Stomach (tissue), 4 donors: ENCODE results near the gene TMEM187.

Experiments used
- CTCF ChIP-seq, 7 experiments: fragments of 450-650 bp in 4 of 7; fragments of 200-600 bp in 3 of 7; sonication (generic) in 3 of 7; IDR thresholded peaks; one replicate each; pipeline ENCODE4 v1.5.1; 2016 to 2019; ENCODE audit warnings: antibody characterized with exemption in 7 of 7, control low read depth in 2 of 7, mild to moderate bottlenecking in 1 of 7
- POLR2A ChIP-seq, 4 donors: fragments of 450-650 bp; IDR thresholded peaks; one replicate each; pipeline ENCODE4 v1.6.1; 2016; ENCODE audit warnings: antibody characterized with exemption in 4 of 4, control low read depth in 2 of 4, mild to moderate bottlenecking in 1 of 4, moderate library complexity in 1 of 4
- POLR2AphosphoS5 ChIP-seq, 3 donors: sonication (generic); formaldehyde crosslinking; IDR thresholded peaks; one replicate each; pipeline ENCODE4 v1.6.1; 2016; ENCODE audit warnings: antibody characterized with exemption in 3 of 3

- peak in 1 of 7 experiments; percentile 12 for TF ChIP-seq CTCF (IDR thresholded peaks at IDR 0.05)
- no peak for TF ChIP-seq POLR2A (IDR thresholded peaks at IDR 0.05)
- peak in 1 of 3 donors; percentile 25 for TF ChIP-seq POLR2AphosphoS5 (IDR thresholded peaks at IDR 0.05)
These were observed 48.2 kb upstream of the TMEM187 start for GRCh38 chrX:153924149-153924861.
